ENCODE data around the gene TRAK2. TPM values are rescaled to one million over a fixed set of nuclear protein-coding genes. Genes with fewer than 3 reads are reported as not detected.

The TRAK2 gene
- total and polyA plus RNA-seq, 2 of the 8 experiments (the other 6 are each of a cell fraction or from before 2014, with no cell fraction given), result 4.5 to 15.7 TPM

DNA sequence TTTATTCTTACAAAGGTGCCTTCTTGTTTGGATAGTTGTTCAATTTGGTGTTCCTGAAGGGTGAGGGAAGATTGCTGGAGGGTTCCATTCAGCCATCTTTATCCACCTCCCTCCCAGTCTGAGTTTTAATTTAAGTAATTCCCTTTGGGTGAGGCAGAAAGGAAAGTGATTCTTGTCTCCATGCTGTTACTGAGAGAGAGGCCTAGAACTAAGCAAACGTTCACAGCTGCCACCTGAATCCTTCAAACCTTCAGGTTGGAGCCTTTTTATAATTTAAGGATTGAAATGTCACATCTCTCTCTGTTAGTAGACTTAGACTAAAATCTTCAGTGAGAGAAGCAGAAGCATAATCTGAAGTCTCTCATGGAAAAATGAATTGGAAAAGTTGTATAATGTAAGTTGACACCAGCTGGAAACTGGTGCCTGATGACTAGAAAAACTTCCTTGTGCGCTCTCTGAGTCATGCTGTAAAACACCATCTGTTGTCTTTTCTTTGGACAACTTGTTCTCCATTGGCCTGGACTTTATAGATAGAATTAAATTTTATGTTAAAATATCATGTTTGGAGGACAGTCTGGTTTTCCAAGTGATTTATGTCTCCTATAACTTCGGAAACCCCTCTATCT is 14.9 kb upstream of the TRAK2 start (continued):
- TF ChIP-seq, protein P1, sequence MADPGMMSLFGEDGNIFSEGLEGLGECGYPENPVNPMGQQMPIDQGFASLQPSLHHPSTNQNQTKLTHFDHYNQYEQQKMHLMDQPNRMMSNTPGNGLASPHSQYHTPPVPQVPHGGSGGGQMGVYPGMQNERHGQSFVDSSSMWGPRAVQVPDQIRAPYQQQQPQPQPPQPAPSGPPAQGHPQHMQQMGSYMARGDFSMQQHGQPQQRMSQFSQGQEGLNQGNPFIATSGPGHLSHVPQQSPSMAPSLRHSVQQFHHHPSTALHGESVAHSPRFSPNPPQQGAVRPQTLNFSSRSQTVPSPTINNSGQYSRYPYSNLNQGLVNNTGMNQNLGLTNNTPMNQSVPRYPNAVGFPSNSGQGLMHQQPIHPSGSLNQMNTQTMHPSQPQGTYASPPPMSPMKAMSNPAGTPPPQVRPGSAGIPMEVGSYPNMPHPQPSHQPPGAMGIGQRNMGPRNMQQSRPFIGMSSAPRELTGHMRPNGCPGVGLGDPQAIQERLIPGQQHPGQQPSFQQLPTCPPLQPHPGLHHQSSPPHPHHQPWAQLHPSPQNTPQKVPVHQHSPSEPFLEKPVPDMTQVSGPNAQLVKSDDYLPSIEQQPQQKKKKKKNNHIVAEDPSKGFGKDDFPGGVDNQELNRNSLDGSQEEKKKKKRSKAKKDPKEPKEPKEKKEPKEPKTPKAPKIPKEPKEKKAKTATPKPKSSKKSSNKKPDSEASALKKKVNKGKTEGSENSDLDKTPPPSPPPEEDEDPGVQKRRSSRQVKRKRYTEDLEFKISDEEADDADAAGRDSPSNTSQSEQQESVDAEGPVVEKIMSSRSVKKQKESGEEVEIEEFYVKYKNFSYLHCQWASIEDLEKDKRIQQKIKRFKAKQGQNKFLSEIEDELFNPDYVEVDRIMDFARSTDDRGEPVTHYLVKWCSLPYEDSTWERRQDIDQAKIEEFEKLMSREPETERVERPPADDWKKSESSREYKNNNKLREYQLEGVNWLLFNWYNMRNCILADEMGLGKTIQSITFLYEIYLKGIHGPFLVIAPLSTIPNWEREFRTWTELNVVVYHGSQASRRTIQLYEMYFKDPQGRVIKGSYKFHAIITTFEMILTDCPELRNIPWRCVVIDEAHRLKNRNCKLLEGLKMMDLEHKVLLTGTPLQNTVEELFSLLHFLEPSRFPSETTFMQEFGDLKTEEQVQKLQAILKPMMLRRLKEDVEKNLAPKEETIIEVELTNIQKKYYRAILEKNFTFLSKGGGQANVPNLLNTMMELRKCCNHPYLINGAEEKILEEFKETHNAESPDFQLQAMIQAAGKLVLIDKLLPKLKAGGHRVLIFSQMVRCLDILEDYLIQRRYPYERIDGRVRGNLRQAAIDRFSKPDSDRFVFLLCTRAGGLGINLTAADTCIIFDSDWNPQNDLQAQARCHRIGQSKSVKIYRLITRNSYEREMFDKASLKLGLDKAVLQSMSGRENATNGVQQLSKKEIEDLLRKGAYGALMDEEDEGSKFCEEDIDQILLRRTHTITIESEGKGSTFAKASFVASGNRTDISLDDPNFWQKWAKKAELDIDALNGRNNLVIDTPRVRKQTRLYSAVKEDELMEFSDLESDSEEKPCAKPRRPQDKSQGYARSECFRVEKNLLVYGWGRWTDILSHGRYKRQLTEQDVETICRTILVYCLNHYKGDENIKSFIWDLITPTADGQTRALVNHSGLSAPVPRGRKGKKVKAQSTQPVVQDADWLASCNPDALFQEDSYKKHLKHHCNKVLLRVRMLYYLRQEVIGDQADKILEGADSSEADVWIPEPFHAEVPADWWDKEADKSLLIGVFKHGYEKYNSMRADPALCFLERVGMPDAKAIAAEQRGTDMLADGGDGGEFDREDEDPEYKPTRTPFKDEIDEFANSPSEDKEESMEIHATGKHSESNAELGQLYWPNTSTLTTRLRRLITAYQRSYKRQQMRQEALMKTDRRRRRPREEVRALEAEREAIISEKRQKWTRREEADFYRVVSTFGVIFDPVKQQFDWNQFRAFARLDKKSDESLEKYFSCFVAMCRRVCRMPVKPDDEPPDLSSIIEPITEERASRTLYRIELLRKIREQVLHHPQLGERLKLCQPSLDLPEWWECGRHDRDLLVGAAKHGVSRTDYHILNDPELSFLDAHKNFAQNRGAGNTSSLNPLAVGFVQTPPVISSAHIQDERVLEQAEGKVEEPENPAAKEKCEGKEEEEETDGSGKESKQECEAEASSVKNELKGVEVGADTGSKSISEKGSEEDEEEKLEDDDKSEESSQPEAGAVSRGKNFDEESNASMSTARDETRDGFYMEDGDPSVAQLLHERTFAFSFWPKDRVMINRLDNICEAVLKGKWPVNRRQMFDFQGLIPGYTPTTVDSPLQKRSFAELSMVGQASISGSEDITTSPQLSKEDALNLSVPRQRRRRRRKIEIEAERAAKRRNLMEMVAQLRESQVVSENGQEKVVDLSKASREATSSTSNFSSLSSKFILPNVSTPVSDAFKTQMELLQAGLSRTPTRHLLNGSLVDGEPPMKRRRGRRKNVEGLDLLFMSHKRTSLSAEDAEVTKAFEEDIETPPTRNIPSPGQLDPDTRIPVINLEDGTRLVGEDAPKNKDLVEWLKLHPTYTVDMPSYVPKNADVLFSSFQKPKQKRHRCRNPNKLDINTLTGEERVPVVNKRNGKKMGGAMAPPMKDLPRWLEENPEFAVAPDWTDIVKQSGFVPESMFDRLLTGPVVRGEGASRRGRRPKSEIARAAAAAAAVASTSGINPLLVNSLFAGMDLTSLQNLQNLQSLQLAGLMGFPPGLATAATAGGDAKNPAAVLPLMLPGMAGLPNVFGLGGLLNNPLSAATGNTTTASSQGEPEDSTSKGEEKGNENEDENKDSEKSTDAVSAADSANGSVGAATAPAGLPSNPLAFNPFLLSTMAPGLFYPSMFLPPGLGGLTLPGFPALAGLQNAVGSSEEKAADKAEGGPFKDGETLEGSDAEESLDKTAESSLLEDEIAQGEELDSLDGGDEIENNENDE (IDR thresholded peaks at IDR 0.05; ENCODE audit: insufficient replicate concordance, low read length), result no peak
- TF ChIP-seq KDM4A (IDR thresholded peaks at IDR 0.05; ENCODE audit: low read depth, low read length, severe bottlenecking) (no peak), SUZ12 (IDR thresholded peaks at IDR 0.05; ENCODE audit: low read length) (no peak), SRF (IDR thresholded peaks at IDR 0.05; ENCODE audit: low read depth, low read length) (no peak), CBX5 (IDR thresholded peaks at IDR 0.05; ENCODE audit: low read depth, low read length) (no peak)
- TF ChIP-seq, protein P2, sequence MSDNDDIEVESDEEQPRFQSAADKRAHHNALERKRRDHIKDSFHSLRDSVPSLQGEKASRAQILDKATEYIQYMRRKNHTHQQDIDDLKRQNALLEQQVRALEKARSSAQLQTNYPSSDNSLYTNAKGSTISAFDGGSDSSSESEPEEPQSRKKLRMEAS (IDR thresholded peaks at IDR 0.05), result no peak

Measured in H1 (cell line).